AG10803 (cell line): Measurements from ENCODE around the gene PDLIM5.
A peak's percentile ranks its signal among the peaks of the same experiment; 100 is the strongest.

Source experiments
- DNase-seq: peaks from one replicate; pipeline ENCODE4 v3.0.0; 2010; ENCODE audit warnings: low read depth
- H3K4me3 ChIP-seq: 2 replicates; pipeline ENCODE4 v1.5.1; 2011; ENCODE audit warnings: mild to moderate bottlenecking, low read length, control low read depth
- CTCF ChIP-seq: conservative IDR thresholded peaks from 2 replicates; pipeline ENCODE4 v1.5.1; 2011; ENCODE audit warnings: mild to moderate bottlenecking, low read length, control low read depth, inconsistent platforms

PDLIM5 gene

GRCh38 chr4:94558392-94558904 is 106.7 kb downstream of the PDLIM5 start:
- no peak for DNase-seq
- TF ChIP-seq CTCF: no peak
- H3K4me3 ChIP-seq: no peak overlapping the region

GRCh38 chr4:94559351-94559806 is 107.6 kb downstream of the PDLIM5 start:
- peak; percentile 56 for DNase-seq
- no peak for TF ChIP-seq CTCF
- no peak overlapping the region for H3K4me3 ChIP-seq

- no peak overlapping the region for H3K4me3 ChIP-seq
- DNase-seq: peak; percentile 56
- TF ChIP-seq CTCF: no peak
Observed at GRCh38 chr4:94561249-94562024, 109.7 kb downstream of the PDLIM5 start.

- DNase-seq: no peak
- H3K4me3 ChIP-seq: no peak overlapping the region
- TF ChIP-seq CTCF: no peak
Observed at GRCh38 chr4:94562285-94562684, 110.5 kb downstream of the PDLIM5 start.

- no peak for DNase-seq
- no peak overlapping the region for H3K4me3 ChIP-seq
- no peak for TF ChIP-seq CTCF
Observed at GRCh38 chr4:94564252-94564651, 112.5 kb downstream of the PDLIM5 start.

GRCh38 chr4:94566420-94566819 is 114.7 kb downstream of the PDLIM5 start:
- DNase-seq: no peak
- no peak for TF ChIP-seq CTCF
- H3K4me3 ChIP-seq: no peak overlapping the region

- no peak for TF ChIP-seq CTCF
- H3K4me3 ChIP-seq: no peak overlapping the region
- DNase-seq: no peak
Observed at GRCh38 chr4:94567811-94568210, 116.1 kb downstream of the PDLIM5 start.
